HG02571 (cell line): Measurements from ENCODE around the gene GDF15.
A peak's percentile ranks its signal among the peaks of the same experiment; 100 is the strongest.
"Not testable (repeated sequence)": the region's sequence is repeated elsewhere in the genome, so short reads cannot be mapped to it uniquely, and the experiment has no call there.

Experiments used
- ATAC-seq: cut with Tn5 transposase; IDR thresholded peaks from one replicate; pipeline ENCODE4 v1.9.1; 2021; ENCODE audit warnings: mild to moderate bottlenecking, moderate library complexity; ENCODE audit not compliant: unreplicated experiment

The GDF15 gene

DNA sequence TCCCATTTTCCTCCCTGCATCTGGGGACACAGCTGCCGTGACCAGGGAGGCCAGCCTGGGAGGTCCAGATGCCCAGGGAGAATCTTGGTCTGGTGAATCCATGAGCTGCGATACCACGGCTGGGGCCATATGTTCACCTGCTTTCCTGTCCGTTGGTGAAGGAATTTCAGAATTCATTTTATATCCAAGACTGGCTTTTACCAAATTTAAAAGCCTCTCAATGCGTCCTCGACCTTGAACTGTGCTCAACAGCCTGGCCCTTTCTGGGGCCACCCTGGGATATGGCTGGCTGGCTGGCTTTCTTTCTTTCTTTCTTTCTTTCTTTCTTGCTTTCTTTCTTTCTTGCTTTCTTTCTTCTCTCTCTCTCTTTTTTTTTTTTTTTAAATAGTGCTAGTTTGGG, 22.2 kb upstream of the GDF15 start:
- no peak for ATAC-seq

- not testable (repeated sequence) for ATAC-seq
Measured at GRCh38 chr19:18364277-18364825, 21.6 kb upstream of the GDF15 start.

DNA sequence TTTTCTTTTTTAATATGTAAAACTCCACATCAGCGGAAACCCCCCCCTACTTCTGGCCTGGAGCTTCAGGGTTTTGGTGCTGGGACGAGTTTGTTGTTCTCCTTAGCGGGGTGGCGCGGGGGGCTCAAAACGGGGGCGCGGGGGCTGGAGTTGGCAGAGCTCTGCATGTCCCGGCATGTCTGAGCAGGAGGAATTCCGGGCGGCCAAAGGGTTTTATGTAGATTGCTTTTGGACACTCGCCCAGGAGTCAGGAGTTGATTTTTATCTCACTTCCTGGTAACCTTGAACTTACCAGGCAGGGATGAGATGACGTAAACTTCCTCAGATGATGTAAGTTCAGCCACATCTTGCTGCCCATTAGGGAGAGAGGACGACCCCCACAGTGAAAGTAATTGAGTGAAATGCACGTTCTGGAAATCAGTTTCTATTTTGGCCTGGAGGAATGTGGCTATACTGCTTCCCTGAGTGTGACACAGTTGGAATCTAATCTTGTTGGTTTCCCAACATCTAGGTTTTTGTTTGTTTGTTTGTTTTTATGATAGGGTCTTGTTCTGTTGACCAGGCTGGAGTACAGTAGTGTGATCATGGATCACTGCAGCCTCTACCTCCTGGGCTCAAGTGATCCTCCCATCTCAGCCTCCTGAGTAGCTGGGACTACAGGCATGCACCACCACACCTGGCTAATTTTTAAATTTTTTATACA, 21.0 kb upstream of the GDF15 start:
- no peak for ATAC-seq

DNA sequence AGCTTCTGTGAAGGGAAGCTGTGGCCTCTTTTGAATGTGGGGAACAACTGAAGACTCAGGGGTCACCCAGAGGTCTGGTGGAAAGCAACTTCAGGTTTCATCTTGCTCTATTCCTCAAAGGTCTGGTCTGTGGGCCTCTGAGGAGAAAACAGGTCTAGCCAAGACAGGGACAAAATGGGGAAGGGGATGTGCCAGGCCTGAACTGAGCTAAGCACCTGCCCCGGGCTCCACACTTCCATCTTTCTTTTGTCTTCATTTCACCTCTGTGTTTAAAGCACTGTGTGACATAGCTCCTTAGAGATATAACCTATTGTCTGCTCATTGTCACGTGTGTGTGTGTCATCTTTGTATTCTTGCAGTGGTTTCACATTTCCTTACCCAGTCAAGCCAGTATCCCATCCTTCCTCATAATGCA, 19.9 kb upstream of the GDF15 start:
- ATAC-seq = no peak

DNA sequence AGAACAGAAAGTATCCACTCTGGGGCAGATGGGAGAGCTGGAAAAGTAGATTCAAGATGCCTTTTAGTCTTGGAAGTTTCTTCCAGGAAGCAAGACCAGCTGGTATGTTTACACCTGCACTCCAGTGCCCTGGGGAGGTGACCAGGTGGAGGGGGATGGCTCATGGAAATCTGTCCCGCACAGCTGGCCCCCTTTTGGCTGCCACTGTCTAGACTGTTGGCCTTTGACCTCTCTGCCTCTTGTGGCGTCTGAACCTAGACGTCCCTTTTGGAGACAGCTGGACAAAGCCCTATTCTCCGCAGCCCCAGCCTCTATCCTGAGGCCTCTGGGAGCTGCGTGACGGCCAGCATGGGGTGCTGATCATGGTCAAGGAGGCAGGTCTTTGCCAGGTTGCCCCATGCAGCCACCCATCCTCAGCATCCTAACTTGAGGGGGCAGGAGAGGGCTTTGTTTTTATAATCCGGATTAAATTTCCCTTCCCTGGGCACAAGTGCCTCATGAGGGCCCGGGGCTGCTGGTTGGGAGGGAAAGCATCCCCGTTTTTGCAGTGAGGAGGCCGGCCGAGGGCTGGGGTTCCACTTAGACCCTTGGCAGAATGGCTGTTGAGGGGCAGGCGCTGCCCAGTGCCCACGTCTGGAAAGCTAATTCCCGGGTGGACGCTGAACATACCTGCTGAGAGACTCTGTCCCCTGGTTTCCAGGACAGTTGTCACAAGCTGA, 17.3 kb upstream of the GDF15 start:
- ATAC-seq = no peak

DNA sequence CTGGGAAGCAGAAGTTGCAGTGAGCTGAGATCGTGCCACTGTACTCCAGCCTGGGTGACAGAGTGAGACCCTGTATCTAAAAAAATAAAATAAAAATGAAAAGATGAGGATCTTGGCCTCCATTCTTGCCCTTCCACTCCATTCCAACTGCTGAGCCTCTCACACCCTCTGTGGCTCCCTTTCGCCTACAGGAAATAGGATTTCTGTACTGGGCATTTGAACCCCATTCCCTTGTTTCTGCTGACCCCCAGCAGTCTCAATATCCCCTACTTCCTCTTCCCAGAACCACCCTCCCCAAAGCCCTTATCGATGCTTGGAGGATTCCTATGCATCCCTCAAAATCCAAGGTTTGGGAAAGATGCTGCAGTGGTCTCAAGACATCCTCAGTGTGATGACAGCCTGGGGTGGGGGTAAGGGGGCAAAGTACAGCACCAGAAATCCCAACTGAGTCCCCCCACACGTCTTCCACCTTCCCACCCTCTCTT, 12.5 kb upstream of the GDF15 start:
- no peak for ATAC-seq

DNA sequence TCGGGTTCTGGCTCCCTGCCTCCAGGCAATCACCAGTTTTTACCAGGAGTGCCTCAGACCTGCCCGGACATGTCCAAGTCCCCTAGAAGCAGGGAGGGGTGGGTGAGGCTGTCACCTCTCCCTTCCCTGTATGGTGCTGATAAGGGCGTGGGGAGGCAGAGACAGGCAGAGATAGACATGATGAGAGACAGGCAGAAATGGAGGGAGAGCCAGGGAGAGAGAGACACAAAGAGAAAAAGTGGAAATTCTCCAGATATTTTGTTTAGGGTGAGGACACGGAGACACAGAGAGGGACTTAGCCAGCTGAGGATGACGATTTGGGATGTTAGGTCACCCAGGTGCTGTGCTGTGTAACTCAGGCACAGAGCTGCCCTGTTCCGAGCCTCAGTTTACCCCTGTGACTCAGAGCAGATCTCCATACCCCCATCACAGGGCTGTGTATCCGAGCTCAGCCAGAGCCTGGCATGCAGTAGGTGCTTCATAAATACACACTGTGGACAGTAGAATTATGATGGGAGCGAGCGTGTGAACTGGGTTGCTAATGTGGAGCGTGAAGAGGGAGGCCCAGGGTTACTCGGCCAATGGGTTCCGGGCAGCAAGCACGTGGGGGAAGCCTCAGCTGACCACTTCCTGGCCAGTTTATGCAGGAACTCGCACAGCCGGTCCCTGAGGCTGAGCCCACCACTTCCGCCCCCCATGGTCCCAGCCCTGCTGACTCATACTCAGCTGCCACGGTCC, 11.9 kb upstream of the GDF15 start:
- ATAC-seq = peak; percentile 80

GRCh38 chr19:18377026-18377425, 8.9 kb upstream of the GDF15 start:
- ATAC-seq = no peak

- no peak for ATAC-seq
Measured at GRCh38 chr19:18379803-18380747, 5.9 kb upstream of the GDF15 start.

DNA sequence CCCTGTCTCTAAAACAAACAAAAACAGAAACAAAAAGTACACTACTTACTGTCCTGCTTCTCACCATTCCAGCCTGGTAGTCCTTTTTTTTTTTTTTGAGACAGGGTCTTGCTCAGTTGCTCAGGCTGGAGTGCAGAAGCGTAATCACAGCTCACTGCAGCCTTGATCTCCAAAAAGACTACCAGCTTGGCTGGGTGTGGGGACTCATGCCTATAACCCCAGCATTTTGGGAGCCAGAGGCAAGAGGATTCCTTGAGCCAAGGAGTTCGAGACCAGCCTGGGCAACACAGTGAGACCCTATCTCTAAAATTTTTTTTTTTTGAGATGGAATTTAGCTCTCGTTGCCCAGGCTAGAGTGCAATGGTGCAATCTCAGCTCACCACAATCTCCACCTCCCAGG, 5.1 kb upstream of the GDF15 start:
- no peak for ATAC-seq

GRCh38 chr19:18383622-18384021, 2.3 kb upstream of the GDF15 start:
- not testable (repeated sequence) for ATAC-seq

DNA sequence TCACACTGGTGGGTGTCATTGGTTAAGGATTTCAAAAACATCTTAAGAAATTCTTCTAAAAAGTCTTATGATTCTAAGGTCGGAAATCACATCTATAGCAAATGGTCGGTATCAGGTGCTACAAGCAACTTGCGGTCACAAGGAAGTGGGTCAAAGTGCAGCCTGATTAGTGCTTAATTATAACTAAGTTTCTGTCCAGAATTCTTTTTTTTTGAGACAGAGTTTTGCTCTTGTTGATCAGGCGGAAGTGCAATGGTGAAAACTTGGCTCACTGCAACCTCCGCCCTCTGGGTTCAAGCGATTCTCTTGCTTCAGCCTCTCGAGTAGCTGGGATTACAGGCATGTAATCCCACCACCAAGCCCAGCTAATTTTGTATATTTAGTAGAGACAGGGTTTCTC, 1.2 kb upstream of the GDF15 start:
- no peak for ATAC-seq

- ATAC-seq = no peak
Measured at GRCh38 chr19:18385359-18385674, 641 bp upstream of the GDF15 start.

DNA sequence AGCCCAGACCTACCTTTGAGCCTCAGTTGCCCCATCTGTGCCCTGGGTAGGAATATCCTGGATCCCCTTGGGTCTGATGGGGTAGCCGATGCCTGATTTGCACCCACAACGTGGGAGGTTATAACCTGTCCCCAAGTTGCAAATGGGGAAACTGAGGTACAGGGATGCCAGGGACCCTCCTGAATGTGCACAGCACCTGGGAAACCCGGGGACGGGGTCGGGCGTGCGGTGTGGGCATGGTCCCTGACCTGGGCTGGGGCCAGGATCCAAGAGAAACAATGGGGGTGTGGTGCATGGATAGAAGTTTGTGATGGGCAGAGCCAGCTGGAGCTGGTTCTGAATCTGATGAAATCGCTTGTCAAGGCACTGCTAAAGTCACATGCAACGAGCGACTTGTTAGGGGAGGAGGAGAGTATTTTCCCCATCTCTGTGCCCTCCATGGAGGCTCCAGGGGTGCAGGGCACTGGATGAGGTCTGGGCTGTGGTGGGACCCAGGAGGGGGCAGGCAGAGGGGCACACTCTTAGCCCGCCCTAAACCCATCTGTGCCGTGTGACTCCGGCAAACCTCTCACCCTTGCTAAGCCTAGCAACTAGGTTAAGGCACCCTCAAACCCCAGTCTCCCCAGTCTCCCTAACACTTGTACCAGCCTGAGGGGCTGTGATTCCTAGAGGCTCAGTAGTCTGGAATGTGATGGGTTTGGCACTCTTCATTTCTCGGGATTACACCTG, 749 bp downstream of the GDF15 start:
- no peak for ATAC-seq

- ATAC-seq = no peak
Measured at GRCh38 chr19:18388100-18388959, 2.4 kb downstream of the GDF15 start.

DNA sequence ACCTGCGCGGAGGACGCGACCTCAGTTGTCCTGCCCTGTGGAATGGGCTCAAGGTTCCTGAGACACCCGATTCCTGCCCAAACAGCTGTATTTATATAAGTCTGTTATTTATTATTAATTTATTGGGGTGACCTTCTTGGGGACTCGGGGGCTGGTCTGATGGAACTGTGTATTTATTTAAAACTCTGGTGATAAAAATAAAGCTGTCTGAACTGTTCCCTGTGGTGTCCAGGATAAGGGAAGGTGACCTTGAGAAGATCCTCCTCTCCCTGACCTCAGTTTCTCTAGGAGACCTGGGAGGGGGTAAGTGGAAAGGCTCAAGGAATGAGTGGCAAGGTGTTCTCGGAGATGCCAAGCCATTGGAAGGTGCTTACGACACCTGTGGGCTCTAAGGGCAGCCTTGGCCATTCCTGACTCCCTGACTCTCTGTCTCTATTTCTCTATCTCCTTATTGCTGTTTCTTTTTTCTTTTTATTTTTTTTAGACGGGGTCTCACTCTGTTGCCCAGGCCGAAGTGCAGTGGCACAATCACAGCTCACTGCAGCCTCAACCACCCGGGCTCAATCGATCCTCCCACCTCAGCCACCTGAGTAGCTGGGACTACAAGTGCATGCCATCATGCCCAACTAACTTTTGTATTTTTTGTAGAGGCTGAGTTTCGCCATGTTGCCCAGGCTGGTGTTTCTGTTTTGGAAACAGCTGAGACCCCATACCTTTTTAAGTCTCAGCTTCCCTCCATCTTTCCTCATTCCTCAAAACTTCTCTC, 3.2 kb downstream of the GDF15 start:
- no peak for ATAC-seq

GRCh38 chr19:18389726-18390064, 3.7 kb downstream of the GDF15 start:
- no peak for ATAC-seq
